ENCODE measurements around the gene PANK2.
"Not testable (repeated sequence)": the region's sequence is repeated elsewhere in the genome, so short reads cannot be mapped to it uniquely, and the experiment has no call there.

- not testable (repeated sequence) for TF ChIP-seq CTCF (IDR thresholded peaks at IDR 0.05); YY1 (IDR thresholded peaks at IDR 0.05; ENCODE audit: low read depth); EZH2phosphoT487 (IDR thresholded peaks at IDR 0.05; ENCODE audit: borderline replicate concordance, low read depth); FOSL2 (IDR thresholded peaks at IDR 0.05; ENCODE audit: borderline replicate concordance, low read depth); POLR2AphosphoS5 (IDR thresholded peaks at IDR 0.05; ENCODE audit: low read depth, low read length); ELF1 (IDR thresholded peaks at IDR 0.05); PBX3 (IDR thresholded peaks at IDR 0.05); RCOR1 (IDR thresholded peaks at IDR 0.05; ENCODE audit: low read length); MXI1 (IDR thresholded peaks at IDR 0.05; ENCODE audit: low read depth, low read length)
These were observed 17.8 kb downstream of the PANK2 start for GRCh38 chr20:3906744-3907721.
